AG08395 (cell line): ENCODE results near the gene NECTIN3.

Experiments used
- DNase-seq: peaks from one replicate; pipeline ENCODE4 v3.0.0; 2012; ENCODE audit warnings: mixed read lengths, low spot score

NECTIN3 gene

DNA sequence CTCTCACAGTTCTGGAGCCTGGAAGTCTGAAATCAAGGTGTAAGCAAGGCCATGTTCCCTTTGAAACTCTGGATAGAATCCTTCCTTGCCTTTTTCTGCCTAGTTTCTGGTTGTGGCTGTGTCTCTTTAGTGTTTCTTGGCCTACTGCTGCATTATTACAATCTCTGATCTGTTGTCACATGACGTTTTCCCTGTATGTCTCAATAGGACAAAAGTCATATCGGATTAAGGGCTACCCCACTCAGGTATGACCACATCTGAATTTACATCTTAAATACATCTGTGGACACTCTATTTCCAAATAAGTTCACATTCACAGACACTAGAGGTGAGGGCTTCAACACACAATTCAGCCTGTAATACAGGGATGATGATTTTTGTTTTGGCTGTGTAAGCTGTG is 13.3 kb downstream of the NECTIN3 start:
- DNase-seq: no peak

DNA sequence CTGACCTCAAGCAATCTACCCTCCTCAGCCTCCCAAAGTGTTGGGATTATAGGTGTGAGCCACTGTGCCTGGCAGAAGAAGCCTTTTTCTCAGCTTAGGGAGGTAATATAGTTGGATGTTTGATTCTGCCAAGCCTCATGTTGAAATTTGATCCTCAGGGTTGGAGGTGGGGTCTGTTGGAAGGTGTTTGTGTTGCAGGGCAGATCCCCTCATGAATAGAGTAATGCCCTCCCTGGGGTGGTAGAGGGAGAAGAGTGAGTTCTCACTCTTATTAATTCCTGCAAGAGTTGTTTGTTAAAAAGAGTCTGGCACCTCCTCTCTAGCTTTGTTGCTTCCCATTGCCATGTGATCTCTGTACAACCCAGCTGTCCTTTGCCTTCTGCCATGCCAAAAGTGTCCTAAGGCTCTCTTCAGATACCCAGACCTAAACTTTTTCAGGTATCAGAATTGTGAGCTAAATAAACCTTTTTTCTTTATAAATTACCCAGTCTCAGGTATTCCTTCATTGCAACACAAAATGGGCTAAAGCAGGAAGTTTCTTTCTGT is 16.4 kb downstream of the NECTIN3 start:
- DNase-seq: no peak

DNA sequence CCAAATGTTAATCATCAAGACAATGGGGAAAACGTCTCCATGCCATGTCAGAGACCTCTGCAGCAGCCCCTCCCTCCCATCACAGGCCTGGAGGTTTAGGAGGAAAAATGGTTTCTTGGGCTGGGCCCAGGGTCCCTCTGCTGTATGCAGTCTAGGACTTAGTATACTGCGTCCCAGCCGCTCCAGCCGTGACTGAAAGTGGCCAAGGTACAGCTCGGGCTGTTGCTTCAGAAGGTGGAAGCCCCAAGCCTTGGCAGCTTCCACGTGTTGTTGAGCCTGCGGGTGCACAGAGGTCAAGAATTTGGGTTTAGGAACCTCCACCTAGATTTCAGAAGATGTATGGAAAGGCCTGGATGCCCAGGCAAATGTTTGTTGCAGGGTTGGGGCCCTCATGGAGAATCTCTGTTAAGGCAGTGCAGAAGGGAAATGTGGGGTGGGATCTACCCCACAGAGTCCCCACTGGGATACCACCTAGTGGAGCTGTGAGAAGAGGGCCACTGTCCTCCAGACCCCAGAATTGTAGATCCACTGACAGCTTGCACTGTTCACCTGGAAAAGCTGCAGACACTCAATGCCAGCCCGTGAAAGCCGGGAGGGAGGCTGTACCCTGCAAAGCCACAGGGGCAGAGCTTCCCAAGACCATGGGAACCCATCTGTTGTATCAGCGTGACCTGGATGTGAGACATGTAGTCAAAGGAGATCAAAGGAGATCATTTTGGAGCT is 25.0 kb downstream of the NECTIN3 start:
- no peak for DNase-seq

DNA sequence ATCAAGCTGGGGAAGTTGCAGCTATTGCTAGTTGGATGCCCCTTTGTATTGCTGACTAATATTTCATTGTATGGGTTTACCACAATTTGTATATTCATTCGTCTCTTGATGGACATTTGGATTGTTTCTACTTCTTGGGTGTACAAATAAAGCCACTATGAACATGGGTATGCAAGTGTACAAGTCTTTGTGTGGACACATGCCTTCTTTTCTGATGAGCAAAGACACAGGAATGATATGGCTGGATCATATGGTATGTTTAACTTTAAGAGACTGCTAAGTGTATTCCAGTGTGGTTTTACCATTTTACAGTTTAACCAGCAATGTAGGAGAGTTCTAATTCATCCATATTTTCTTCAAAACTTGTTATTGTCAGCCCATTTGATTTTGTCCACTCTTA is 32.2 kb downstream of the NECTIN3 start:
- DNase-seq: no peak

DNA sequence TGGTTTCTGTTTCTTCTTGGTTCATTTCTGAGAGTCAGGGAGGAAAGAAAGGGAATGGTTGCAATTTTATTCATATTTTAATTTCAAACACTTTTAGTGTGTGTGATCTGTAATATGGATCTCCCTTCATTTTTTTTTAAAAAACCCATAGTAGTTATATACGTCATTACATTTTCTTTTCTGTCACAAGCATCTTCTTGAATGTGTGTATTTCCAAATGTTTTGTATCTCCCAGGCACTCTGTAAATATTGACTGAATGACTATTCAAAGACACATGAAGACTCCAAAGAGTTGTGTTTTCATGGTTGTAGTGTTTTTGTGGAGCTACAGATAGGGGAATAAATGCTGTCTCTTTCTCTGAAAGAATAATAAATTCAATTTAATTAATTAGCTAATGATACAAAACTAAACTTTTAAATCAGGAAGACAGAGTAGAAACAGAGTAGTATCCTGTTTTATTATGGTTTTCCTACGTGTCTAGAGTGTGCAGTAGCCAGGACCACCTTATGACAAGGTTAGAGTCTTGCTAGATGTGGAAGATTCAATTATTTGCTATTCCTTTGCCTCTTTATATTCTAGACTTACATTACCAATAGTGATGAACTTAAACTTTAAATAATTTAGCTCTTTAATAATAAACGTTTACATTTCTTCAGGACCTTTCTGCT is 35.5 kb downstream of the NECTIN3 start:
- DNase-seq: no peak

DNA sequence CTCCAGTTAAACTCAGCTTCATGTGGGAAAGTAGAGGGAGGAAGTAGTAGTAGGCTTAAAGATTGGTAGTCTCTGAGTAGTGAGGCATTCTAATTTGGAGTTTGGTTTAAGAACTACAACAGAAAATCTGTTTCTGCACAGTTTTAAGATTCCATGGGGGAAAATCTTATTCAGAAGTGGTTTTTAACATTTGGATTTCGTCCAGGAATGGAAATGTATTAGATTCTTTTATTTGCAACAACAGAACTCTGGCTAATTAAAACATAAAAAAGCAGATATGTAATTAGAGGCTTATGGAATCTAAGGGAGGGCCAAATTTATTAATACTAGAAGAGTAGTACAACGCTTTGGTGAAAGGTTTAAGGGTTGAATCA is 36.0 kb downstream of the NECTIN3 start:
- no peak for DNase-seq

DNA sequence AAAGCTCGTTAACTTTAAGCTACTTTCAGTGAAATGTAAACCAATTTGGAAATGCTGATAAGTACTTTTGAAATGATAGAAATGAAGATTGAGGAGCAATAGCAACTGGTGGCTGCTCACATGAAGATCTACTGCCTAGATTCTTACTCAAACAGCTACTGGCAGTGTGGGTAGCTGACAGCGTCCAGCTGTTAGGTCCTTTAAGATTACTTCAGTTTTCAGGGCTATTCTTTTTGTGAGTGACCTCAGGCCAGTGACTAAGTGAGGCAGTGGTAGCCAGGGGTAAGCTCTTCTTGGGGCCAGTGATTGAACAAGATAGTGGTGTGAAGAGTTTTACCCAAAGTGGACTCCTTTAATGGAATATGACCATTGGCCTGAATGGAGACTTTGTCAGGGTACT is 41.3 kb downstream of the NECTIN3 start:
- DNase-seq: no peak

DNA sequence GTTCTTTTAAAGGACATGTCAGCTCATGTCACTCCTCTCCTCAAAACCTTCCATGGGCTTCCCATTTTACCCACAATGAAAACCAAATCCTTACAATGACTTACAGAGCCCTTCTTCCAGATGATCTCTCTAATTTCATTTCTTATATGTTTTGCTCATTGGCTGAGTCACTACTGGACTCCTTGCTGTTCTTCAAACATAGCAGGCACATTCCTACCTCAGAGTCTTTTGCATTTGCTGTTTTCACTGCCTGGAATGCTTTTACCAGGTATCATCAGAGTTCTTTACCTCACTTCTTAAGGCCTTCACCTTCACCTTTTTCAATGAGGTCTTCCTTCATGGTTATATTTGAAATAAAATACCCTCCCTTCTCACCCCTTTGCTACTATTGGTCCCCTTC is 57.3 kb downstream of the NECTIN3 start:
- no peak for DNase-seq

DNA sequence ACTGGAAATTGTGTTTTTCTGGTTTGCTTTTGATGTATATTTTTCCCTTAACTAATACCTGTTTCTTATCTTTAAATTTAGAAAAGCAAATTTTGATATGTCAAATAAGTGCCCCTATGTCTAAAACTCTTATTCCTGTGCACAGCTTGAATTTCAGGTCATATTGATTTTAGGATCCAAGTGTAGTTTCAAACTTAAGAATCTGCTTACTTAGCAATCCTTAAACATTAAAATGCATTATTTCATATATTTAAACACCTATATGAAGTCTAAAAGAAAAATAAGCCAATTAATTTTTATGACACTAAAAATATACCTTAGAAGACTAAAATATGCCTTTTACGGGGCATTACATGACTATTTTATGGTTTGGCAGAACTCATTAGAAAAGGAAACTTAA is 59.2 kb downstream of the NECTIN3 start:
- no peak for DNase-seq

DNA sequence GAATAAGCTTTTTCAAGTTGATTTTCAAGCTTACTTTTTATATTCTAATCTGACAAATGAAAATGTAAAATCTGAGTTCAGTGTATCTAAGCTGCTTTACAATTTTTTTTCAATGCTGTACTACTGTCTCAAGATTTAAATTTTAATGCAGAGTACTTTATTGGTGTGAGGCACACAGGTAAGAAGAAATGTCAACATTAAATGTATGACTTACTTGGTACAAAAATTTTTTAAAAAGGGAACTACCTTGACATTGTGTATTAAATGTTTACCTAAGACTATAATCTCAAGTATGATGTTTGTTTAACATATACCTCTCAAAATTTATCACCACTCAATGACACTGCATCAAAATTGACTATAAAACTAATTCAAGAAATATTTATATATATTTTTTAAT is 62.7 kb downstream of the NECTIN3 start:
- DNase-seq: no peak

DNA sequence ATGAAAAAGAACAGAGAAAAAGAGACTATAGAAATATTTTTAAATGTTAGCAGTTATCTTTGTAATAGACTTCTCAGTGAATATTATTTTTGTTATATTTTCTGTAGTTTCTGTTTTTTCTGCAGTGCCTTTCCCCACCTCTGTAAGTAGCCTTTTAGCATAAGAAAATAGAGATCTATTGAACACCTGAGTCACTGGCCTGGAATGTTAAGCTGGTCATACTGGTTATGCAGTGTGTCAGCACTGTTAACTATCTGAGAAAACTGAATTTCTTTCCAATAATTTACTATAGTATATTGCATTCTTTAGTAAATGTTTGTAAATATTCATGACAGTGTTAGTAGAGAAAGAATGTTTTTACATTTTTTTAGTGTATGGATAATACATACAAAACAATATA is 79.8 kb downstream of the NECTIN3 start:
- peak; percentile 46 for DNase-seq

DNA sequence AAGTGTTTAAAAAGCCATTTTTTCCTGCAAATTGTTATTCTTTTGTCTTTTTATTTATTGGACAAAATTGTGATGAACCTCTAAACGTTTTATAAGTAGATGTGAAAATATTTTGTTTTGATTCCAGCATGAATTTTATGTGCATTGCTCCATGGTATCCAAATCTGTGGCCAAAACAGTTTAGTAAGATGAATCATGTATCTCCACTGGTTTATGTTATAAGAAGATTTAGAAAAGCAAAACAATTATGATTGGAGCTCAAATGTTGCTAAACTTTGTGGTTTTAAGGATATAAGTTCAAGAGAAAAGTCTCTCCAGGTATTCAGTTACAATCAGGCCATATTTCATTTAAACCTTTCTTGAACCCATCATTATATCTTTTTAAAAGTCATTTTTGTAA is 80.9 kb downstream of the NECTIN3 start:
- no peak for DNase-seq

DNA sequence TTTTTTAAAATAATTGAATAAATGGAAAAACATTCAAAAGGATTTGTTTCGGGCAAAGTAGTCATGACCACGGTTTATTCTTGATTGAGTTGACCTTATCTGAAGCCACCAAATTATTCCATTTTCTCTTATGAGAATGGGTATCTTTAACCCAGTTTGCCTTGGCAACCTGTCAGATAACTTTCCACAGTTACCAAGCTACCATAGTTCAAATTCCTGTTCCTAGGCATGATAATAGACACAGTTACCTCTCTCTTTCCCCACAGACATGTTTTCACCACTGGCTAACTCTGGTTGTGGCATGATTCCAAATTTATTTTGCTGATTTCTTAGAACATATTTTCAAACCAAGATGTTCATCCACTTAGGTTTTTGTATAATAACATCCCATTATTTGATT is 84.9 kb downstream of the NECTIN3 start:
- no peak for DNase-seq

DNA sequence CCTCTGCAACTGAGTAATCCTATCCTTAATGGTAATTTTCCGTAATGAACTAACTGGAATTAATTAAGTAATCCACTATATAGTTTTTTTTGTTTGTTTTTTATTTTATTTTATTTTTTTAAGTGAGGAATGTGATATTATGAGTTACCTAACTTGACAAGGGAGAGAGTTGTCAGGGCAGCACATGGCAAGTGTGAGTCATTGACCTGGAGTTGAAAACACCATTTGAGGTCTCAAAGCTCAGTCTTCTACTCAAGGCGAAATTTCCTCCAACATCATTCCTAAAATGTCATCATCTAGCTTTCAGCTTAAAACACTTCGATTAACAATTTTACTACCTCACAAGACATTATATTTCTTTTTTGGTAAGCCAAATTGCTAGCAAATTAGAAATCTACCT is 87.8 kb downstream of the NECTIN3 start:
- DNase-seq: peak; percentile 3

DNA sequence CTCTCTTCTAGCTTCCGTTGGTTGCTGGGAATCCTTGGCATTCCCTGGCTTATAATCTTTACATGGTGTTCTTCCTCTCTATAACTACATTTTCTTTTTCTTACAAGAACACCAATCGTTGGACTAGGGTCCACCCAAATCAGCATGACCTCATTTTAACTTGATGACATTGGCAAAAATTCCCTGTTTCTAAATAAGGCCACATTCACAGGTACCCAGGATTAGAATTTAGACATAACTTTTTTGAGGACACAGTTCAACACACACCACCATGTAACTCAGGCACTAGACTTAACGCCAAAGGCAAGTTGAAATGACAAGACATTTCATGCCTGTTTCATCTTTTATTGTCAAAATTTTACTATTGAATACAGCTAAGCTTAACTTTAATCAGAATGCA is 93.0 kb downstream of the NECTIN3 start:
- no peak for DNase-seq

DNA sequence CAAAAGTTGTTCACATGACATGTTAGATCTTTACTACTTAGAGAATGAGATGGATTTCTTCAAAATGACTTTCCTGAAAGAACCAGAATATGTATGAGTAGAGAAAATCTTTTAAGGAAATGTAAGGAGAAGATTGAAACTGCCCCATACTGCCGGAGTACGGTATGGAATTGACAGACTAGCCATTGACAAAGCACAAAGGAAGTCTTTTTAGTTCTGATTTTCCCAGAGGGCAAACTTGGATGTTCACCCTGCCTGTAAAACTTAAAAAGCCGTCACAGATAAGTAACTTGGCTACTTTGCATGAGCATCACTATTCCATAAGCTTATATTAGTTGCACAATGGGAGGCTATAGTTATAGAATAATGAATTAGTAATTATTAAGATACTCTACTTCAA is 93.8 kb downstream of the NECTIN3 start:
- DNase-seq: no peak

DNA sequence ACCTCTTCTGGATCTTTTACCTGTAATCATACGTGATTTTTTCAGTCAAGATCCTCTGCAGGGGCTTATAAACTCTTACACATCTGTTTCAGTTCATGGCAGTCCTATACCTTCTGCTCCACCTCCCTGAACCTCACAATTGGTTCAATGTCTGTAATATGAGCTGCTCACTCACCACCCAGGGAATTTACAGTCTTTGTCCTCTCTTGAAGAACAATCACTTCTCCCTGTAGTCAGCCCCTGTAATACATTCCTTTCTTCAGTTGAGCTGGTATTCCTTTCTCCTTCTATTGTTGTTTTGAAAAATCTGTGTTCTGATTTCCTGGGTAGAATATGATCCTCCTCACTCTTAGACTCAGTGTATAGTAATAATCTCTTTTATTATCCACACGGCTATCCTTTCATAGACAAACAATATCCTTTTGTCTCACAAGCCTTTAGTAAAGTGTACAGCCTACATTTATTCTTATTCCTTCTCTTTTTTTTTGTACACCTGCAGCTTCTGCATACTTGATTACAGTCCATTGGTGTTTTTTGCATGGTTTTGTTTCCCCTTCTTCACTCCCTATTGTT is 101.8 kb downstream of the NECTIN3 start:
- DNase-seq: no peak

DNA sequence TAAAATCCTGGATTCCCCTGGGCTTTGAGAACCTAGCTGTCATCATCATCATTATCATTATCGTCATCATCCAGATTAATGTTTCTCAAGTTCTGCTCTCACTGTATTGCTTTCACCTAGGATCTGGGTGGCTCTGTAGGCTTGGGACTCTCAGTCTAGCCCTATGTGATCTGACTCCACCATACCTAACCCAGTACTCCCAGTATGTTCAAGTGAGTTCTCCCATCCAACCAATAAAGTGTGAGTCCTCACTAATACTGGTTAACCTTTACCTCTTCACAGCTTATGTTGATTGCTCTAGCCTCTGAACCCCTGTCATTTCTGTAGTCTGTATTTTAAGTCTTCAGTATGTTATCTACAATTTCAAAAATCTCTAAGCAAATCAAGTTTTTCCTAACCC is 102.3 kb downstream of the NECTIN3 start:
- no peak for DNase-seq

DNA sequence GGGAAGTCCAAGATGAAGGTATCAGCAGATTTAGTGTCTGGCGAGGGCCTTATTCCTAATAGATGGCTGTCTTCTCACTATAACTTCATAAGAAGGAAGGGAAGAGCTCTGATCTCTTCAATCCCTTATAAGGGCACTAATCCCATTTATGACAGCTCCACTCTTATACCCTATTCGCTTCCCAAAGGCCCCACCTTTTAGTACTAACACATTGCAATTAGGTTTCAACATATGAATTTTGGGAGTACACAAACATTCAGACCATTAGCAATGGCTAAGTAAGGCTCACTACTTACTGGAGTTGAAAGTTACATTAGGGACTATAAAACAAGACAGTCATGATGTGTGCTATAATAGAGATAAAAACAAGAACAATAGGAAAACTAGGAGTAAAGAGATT is 118.9 kb downstream of the NECTIN3 start:
- no peak for DNase-seq

DNA sequence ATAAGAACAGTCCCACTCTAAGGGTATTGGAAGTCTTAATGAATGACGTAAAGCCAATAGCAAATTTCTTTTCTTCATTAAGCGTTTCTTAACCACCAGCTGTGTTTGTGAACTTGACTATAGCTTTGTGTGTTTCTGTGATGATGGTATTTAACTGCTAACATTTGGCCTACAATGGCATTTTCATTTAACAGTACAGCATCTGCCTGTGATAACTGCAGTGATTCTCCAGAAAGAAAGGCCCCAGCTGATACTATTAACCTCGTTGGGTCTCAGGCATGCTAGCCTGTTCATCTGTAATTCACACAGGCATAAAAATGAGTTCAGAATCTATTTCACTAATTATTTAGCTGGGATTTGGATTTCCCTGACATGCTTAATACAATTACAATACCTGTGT is 121.9 kb downstream of the NECTIN3 start:
- DNase-seq: no peak

DNA sequence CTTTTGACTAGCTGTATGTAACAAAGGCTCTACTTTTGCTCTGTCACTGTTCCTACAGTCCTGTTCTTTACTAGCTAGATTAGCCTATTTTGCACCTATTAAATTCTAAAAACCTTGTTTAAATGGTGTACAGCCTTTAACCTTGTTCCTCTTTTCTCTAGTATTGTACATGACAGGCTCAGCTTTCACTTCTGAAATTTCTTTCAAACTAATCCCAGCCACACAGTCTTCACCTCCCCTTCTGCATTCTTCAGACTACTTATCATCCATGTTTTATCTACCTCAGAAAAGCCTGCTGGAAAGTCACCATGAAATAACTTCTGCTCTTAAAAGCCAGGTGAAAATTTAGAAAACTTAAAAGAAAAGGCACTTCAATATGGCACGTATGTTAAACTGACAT is 122.4 kb downstream of the NECTIN3 start:
- DNase-seq: no peak

DNA sequence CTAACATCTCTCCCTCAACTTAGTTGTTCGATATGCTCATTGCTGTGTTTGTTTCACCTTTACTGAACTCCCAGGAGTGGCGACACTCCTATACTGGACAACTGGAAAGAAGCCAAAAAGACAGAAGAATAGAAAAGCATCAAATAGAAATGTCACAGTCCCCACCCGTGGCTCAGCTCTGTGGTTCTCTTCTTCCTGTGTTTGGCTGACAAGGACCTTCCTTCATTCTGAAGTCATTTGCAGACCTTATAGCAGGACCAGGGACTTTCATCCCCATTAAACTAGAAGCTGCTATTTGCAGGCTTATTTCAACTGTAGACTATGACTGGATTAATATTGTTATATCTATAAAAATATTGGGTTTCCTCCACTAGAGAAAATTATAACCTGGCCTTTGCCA is 125.9 kb downstream of the NECTIN3 start:
- DNase-seq: no peak

DNA sequence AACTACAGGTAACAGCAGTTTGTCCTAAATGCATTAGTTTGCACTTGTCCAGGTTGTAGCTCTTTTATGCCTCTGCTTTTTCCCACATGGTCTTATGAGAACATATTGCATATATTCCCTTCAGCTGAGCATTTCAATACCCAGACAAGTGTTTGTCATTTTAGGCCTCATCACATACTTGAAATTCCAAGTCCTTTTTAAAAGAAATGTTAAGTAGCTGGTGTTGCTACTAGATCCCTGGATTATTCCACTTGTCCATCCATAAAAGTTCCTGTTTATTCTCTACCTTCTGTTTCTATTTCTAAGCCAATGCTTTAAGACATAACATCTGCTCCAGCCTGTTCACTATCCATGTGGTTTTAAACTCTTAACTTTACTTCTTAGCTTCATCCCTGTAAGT is 128.4 kb downstream of the NECTIN3 start:
- DNase-seq: no peak
